PC-9 (cell line): ENCODE results near the gene REXO5. TPM values are rescaled to one million over a fixed set of nuclear protein-coding genes. Genes with fewer than 3 reads are reported as not detected.
A peak's percentile ranks its signal among the peaks of the same experiment; 100 is the strongest.

ENCODE experiments used
- Bru-seq: library from RNA; stranded (reverse); fragments of 400-500 nt; gene quantifications from one replicate; lab custom pipeline; 2021; lab: Mats Ljungman, UMichigan
- BruChase-seq, 2 experiments: library from RNA; stranded (reverse); fragments of 400-500 nt; gene quantifications; one replicate each; lab custom pipeline; 2021; lab: Mats Ljungman, UMichigan
- BruUV-seq: library from RNA; stranded (reverse); fragments of 400-500 nt; replicated peaks from 2 replicates; lab custom pipeline; 2021; lab: Mats Ljungman, UMichigan
- CTCF ChIA-PET: fragments of 300-600 bp; sonication (Branson Sonifier 250); formaldehyde crosslinking; loops from one replicate; lab custom pipeline; 2022; ENCODE audit warnings: antibody characterized with exemption; lab: Charles Lee
- POLR2A ChIA-PET: fragments of 300-600 bp; sonication (Branson Sonifier 250); formaldehyde crosslinking; loops from one replicate; lab custom pipeline; 2022; ENCODE audit warnings: antibody characterized with exemption; ENCODE audit not compliant: unreplicated experiment; lab: Charles Lee
- DNase-seq, 2 experiments: peaks; one replicate each; pipeline versions ENCODE4 v3.0.0 to v3.0.0-alpha.2; 2015 to 2022; ENCODE audit warnings: mixed read lengths in 1 of 2
- H2AFZ ChIP-seq: fragments of 200-600 bp; sonication (generic); 2 replicates; pipeline ENCODE4 v1.8.1; 2017; ENCODE audit warnings: antibody characterized with exemption
- H3F3A ChIP-seq: fragments of 200-600 bp; sonication (generic); 2 replicates; pipeline ENCODE4 v1.8.1; 2017; ENCODE audit warnings: antibody characterized with exemption, mild to moderate bottlenecking, low read depth; ENCODE audit not compliant: insufficient read depth
- H3K27ac ChIP-seq: fragments of 200-600 bp; sonication (generic); 2 replicates; pipeline ENCODE4 v1.6.1; 2016; ENCODE audit warnings: mixed run types
- H3K27me3 ChIP-seq: fragments of 200-600 bp; sonication (generic); 2 replicates; pipeline ENCODE4 v1.6.1; 2016; ENCODE audit warnings: low read depth, mixed run types; ENCODE audit not compliant: insufficient read depth
- H3K36me3 ChIP-seq: fragments of 200-600 bp; sonication (generic); 2 replicates; pipeline ENCODE4 v1.6.1; 2016; ENCODE audit warnings: low read depth, mixed run types
- H3K4me1 ChIP-seq: fragments of 200-600 bp; sonication (generic); replicated peaks from 2 replicates; pipeline ENCODE4 v1.6.1; 2016; ENCODE audit warnings: mixed run types; ENCODE audit not compliant: insufficient read depth
- H3K4me2 ChIP-seq: fragments of 200-600 bp; sonication (generic); 2 replicates; pipeline ENCODE4 v1.6.1; 2017; ENCODE audit warnings: mixed run types
- H3K4me3 ChIP-seq: fragments of 200-600 bp; sonication (generic); 2 replicates; pipeline ENCODE4 v1.6.1; 2016; ENCODE audit warnings: mixed run types
- H3K79me2 ChIP-seq: fragments of 200-600 bp; sonication (generic); 2 replicates; pipeline ENCODE4 v1.6.1; 2017; ENCODE audit warnings: low read depth, mixed run types
- H3K9me2 ChIP-seq: fragments of 200-600 bp; sonication (generic); 2 replicates; pipeline ENCODE4 v1.8.1; 2017; ENCODE audit warnings: mild to moderate bottlenecking; ENCODE audit not compliant: insufficient read depth
- H3K9me3 ChIP-seq: fragments of 200-600 bp; sonication (generic); 2 replicates; pipeline ENCODE4 v1.8.1; 2016; ENCODE audit warnings: low read depth; ENCODE audit not compliant: insufficient read depth
- H4K20me1 ChIP-seq: fragments of 200-600 bp; sonication (generic); 2 replicates; pipeline ENCODE4 v1.8.1; 2017; ENCODE audit not compliant: insufficient read depth
- EZH2 ChIP-seq: fragments of 200-600 bp; sonication (generic); IDR thresholded peaks from 2 replicates; pipeline ENCODE4 v1.8.0; 2017; ENCODE audit warnings: antibody characterized with exemption, low read depth
- intact Hi-C: fragments of 100-400 bp; cut with micrococcal nuclease; formaldehyde crosslinking; loops from one replicate; pipeline ENCODE4 v1.10.0; 2022; ENCODE audit not compliant: unreplicated experiment
- long read RNA-seq: library from polyadenylated mRNA; stranded (forward); transcript quantifications from one replicate; pipeline ENCODE4 v2.0.0, GENCODE V29; 2022
- total RNA-seq: library from RNA; stranded (reverse); gene quantifications from 2 replicates; pipeline ENCODE4 v1.2.3, GENCODE V29; 2021
- TF ChIP-seq, protein P1 (sequence below): fragments of 200-600 bp; sonication (generic); conservative IDR thresholded peaks from 2 replicates; pipeline ENCODE4 v1.6.1; 2017; ENCODE audit warnings: mixed run types, antibody characterized with exemption, mild to moderate bottlenecking, moderate library complexity

The REXO5 gene, protein sequence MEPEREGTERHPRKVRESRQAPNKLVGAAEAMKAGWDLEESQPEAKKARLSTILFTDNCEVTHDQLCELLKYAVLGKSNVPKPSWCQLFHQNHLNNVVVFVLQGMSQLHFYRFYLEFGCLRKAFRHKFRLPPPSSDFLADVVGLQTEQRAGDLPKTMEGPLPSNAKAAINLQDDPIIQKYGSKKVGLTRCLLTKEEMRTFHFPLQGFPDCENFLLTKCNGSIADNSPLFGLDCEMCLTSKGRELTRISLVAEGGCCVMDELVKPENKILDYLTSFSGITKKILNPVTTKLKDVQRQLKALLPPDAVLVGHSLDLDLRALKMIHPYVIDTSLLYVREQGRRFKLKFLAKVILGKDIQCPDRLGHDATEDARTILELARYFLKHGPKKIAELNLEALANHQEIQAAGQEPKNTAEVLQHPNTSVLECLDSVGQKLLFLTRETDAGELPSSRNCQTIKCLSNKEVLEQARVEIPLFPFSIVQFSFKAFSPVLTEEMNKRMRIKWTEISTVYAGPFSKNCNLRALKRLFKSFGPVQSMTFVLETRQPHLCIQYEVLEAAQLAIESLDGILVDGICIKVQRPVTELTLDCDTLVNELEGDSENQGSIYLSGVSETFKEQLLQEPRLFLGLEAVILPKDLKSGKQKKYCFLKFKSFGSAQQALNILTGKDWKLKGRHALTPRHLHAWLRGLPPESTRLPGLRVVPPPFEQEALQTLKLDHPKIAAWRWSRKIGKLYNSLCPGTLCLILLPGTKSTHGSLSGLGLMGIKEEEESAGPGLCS
- total RNA-seq (9.5 and 13.2 TPM in 2 replicates), Bru-seq, nascent RNA (percentile 67 among the genes with signal in this experiment), BruChase-seq, experiment 1, labeled RNA remaining after a 2-hour chase (percentile 62 among the genes with signal in this experiment), BruChase-seq, experiment 2, labeled RNA remaining after a 6-hour chase (percentile 49 among the genes with signal in this experiment)
- long read RNA-seq, partial matches to known transcripts, result 2 of 12 reads
- long read RNA-seq, other reads (novel, unspliced or antisense), result 8 of 12 reads

DNA sequence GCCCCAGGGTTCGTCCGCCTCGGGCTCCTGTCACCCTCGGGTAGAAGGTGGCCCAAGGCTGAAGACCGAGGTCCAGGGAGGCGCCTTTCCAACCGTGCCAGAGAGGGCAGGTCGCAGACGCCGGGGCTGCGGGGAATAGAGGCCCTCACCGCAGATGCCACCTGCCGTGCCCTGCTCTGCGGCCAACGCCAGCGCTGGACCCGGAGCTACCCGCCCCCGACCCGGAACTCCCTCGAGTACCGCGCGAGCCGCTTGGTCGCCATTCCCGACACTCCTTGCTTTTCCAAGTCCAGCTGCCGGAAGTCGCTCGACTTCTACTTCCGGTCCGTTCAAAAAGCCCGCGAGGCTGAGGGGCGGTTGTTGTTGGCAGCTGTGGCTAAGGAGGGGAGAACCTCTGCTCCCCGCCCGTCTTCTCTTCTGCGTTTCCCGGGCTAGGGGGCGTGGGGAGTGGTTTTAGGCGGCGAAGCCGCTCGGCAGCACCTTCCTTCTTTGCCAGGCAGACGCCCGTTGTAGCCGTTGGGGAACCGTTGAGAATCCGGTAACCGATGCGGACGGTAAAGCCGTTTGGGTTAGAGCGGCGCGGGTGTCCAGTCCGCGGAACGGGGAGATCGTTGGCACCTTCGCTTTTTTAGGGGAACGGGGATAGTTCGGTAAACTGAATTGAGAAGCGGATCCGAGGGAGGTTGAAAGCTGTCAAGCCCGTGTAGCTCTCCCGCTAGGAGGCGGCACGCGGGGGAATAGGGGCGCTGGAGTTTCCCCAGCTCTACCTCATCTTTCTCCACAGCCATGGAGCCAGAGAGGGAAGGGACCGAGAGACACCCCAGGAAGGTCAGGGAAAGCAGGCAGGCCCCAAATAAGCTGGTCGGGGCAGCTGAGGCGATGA is at the start of gene REXO5, which contains the start of gene ERI2:
TSS of gene REXO5 (plus strand) at position 360 of the 883 bp plus-strand sequence. CDS start at position 787, 427 bp downstream.
TSS of gene ERI2 (minus strand) at position 305 of the 883 bp plus-strand sequence. CDS start at position 263, 42 bp downstream.
- H3K79me2 ChIP-seq, result peaks cover 14% of the 10 kb centered on the region
- no peaks in the 10 kb centered on the region for H3K9me2 ChIP-seq
- no peaks in the 10 kb centered on the region for H3K27me3 ChIP-seq
- H3K9me3 ChIP-seq, result no peaks in the 10 kb centered on the region
- intact Hi-C loops, result loop anchor here (1.0 to 2.0 kb wide), 4 partner anchors 65 to 494 kb away; partner anchors contain the start of genes LDAF1 and THUMPD1
- peaks cover 10% of the 10 kb centered on the region; the same call in 1 of the 2 replicates for H3K4me1 ChIP-seq
- peaks cover 21% of the 10 kb centered on the region for H3F3A ChIP-seq
- BruUV-seq, result TSS peak; percentile 84
- H3K4me2 ChIP-seq, result peak within 1 kb of the TSS; percentile 91
- ChIA-PET POLR2A (interaction anchor here (0.6 kb wide), 3 partner anchors 8 to 1536 kb away, joined by 3 to 7 read pairs (median 6); no protein-coding TSS in a partner anchor), CTCF (interaction anchor here (0.6 to 1.1 kb wide), 4 partner anchors 45 to 1286 kb away, joined by 3 to 4 read pairs (median 4); no protein-coding TSS in a partner anchor)
- no peaks in the 10 kb centered on the region for H3K36me3 ChIP-seq
- TF ChIP-seq, protein P1, sequence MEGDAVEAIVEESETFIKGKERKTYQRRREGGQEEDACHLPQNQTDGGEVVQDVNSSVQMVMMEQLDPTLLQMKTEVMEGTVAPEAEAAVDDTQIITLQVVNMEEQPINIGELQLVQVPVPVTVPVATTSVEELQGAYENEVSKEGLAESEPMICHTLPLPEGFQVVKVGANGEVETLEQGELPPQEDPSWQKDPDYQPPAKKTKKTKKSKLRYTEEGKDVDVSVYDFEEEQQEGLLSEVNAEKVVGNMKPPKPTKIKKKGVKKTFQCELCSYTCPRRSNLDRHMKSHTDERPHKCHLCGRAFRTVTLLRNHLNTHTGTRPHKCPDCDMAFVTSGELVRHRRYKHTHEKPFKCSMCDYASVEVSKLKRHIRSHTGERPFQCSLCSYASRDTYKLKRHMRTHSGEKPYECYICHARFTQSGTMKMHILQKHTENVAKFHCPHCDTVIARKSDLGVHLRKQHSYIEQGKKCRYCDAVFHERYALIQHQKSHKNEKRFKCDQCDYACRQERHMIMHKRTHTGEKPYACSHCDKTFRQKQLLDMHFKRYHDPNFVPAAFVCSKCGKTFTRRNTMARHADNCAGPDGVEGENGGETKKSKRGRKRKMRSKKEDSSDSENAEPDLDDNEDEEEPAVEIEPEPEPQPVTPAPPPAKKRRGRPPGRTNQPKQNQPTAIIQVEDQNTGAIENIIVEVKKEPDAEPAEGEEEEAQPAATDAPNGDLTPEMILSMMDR, result peak; percentile 53
- TF ChIP-seq EZH2, result no peak
- peak within 1 kb of the TSS; percentile 47 for H3K27ac ChIP-seq
- peak within 1 kb of the TSS; percentile 97 for H2AFZ ChIP-seq
- H4K20me1 ChIP-seq, result no peaks in the 10 kb centered on the region
- H3K4me3 ChIP-seq, result peak within 1 kb of the TSS; percentile 77
- peak; percentile 89 to 96 for DNase-seq

DNA sequence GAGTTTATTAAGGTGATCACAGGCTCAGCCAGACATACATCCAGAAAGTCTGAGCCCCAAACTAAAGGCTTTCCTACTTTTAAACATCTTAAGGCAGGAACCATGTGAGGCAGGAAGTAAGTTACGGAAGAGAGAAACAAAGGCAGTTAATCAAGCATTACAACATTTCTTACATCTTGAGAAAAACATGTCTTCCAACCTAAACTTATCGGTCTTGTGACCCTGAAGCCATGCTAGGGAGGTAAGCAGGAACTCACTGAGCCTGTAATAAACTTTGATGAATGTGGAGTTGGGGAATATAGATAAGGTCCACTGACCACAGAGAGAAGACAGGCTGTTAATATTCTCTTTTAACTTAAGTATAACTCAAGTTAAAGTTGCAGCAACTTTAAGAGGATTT is 46.0 kb upstream of the REXO5 start:
- H3K79me2 ChIP-seq, result no peaks in the 10 kb centered on the region
- H3F3A ChIP-seq, result no peaks in the 10 kb centered on the region
- intact Hi-C loops, result no loop called here
- DNase-seq, result no peak
- H3K4me1 ChIP-seq, result peaks cover 4% of the 10 kb centered on the region; the same call in 1 of the 2 replicates
- H3K9me3 ChIP-seq, result peaks cover 10% of the 10 kb centered on the region; the same call in 1 of the 2 replicates
- no TSS peak for BruUV-seq
- H4K20me1 ChIP-seq, result no peaks in the 10 kb centered on the region
- TF ChIP-seq, protein P1, result no peak
- no peak for TF ChIP-seq EZH2
- peaks cover 37% of the 10 kb centered on the region for H3K27me3 ChIP-seq
- no peaks in the 10 kb centered on the region for H3K36me3 ChIP-seq
- no peak overlapping the region for H2AFZ ChIP-seq
- H3K9me2 ChIP-seq, result no peaks in the 10 kb centered on the region
- CTCF ChIA-PET, result no interaction called here
- no peak overlapping the region for H3K4me3 ChIP-seq
- POLR2A ChIA-PET, result no interaction called here
- H3K27ac ChIP-seq, result no peak overlapping the region
- no peak overlapping the region for H3K4me2 ChIP-seq
